HEK293 (cell line): ENCODE data around the gene CRACR2A.

Experiments used
- CTCF ChIA-PET: fragments of 350-600 bp; formaldehyde crosslinking; extraction: SDS; loops from one replicate; lab custom pipeline; 2021; ENCODE audit warnings: antibody characterized with exemption; lab: Yijun Ruan, JAX
- POLR2A ChIA-PET: fragments of 300-600 bp; formaldehyde crosslinking; extraction: SDS; loops from one replicate; lab custom pipeline; 2020; ENCODE audit warnings: antibody characterized with exemption, inconsistent platforms; lab: Yijun Ruan, JAX
- H3K27ac ChIP-seq: fragments of 200-500 bp; sonication (Bioruptor generic); 2 replicates; pipeline ENCODE4 v1.5.1; 2014; ENCODE audit warnings: low read depth, low read length, control low read depth, inconsistent platforms; ENCODE audit errors: extremely low read depth
- H3K36me3 ChIP-seq, 2 experiments: fragments of 200-500 bp in 1 of 2; sonication (Bioruptor generic) in 1 of 2; 1 replicate in 1 of 2; 2 replicates in 1 of 2; pipeline ENCODE4 v1.5.1; 2014 to 2017; ENCODE audit warnings: inconsistent platforms in 2 of 2, low read length in 2 of 2; ENCODE audit not compliant: control insufficient read depth in 2 of 2, insufficient read depth in 1 of 2
- H3K4me1 ChIP-seq: fragments of 200-500 bp; sonication (Bioruptor generic); 2 replicates; pipeline ENCODE4 v1.5.1; 2014; ENCODE audit warnings: mild to moderate bottlenecking, low read length, inconsistent platforms; ENCODE audit not compliant: control insufficient read depth, insufficient read depth
- H3K4me3 ChIP-seq: 2 replicates; pipeline ENCODE4 v1.5.1; 2011; ENCODE audit warnings: low read depth, mild to moderate bottlenecking, control low read depth, low read length, moderate library complexity
- H3K9me3 ChIP-seq: fragments of 200-500 bp; sonication (Bioruptor generic); 2 replicates; pipeline ENCODE4 v1.5.1; 2014; ENCODE audit warnings: low read depth, low read length, inconsistent platforms; ENCODE audit not compliant: control insufficient read depth, insufficient read depth
- HOXD13 ChIP-seq: sonication (generic); formaldehyde crosslinking; IDR thresholded peaks from 2 replicates; pipeline ENCODE4 v1.8.0; 2022; ENCODE audit warnings: missing genetic modification reagents, borderline replicate concordance
- OVOL3 ChIP-seq: fragments of 450-650 bp; formaldehyde crosslinking; IDR thresholded peaks from 2 replicates; pipeline ENCODE4 v1.5.1; 2016; ENCODE audit warnings: missing biosample characterization, missing genetic modification characterization
- SCRT1 ChIP-seq: fragments of 450-650 bp; formaldehyde crosslinking; IDR thresholded peaks from 2 replicates; pipeline ENCODE4 v1.5.1; 2016; ENCODE audit warnings: missing biosample characterization, missing genetic modification characterization, borderline replicate concordance
- SCRT2 ChIP-seq: fragments of 450-650 bp; formaldehyde crosslinking; IDR thresholded peaks from 2 replicates; pipeline ENCODE4 v1.5.1; 2016; ENCODE audit warnings: missing biosample characterization, missing genetic modification characterization
- WT1 ChIP-seq: fragments of 450-650 bp; formaldehyde crosslinking; IDR thresholded peaks from 2 replicates; pipeline ENCODE4 v1.5.1; 2016; ENCODE audit warnings: missing biosample characterization, missing genetic modification characterization
- ZBTB1 ChIP-seq: fragments of 450-650 bp; formaldehyde crosslinking; IDR thresholded peaks from 2 replicates; pipeline ENCODE4 v1.5.1; 2016; ENCODE audit warnings: missing biosample characterization, missing genetic modification characterization
- ZBTB10 ChIP-seq: fragments of 450-650 bp; formaldehyde crosslinking; IDR thresholded peaks from 2 replicates; pipeline ENCODE4 v1.5.1; 2016; ENCODE audit warnings: missing biosample characterization, missing genetic modification characterization
- ZNF133 ChIP-seq: fragments of 450-650 bp; formaldehyde crosslinking; IDR thresholded peaks from 2 replicates; pipeline ENCODE4 v1.5.1; 2016; ENCODE audit warnings: missing biosample characterization, missing genetic modification characterization
- ZNF184 ChIP-seq: fragments of 450-650 bp; IDR thresholded peaks from 2 replicates; pipeline ENCODE4 v1.5.1; 2018; ENCODE audit warnings: missing biosample characterization, mild to moderate bottlenecking, missing genetic modification characterization
- ZNF248 ChIP-seq: fragments of 450-650 bp; formaldehyde crosslinking; IDR thresholded peaks from 2 replicates; pipeline ENCODE4 v1.5.1; 2017; ENCODE audit warnings: missing biosample characterization, missing genetic modification characterization
- ZNF362 ChIP-seq: fragments of 450-650 bp; formaldehyde crosslinking; IDR thresholded peaks from 2 replicates; pipeline ENCODE4 v1.5.1; 2016; ENCODE audit warnings: missing biosample characterization, missing genetic modification characterization
- ZNF433 ChIP-seq: fragments of 450-650 bp; formaldehyde crosslinking; IDR thresholded peaks from 2 replicates; pipeline ENCODE4 v1.5.1; 2016; ENCODE audit warnings: missing biosample characterization, missing genetic modification characterization, low read depth
- ZNF510 ChIP-seq: fragments of 450-650 bp; formaldehyde crosslinking; IDR thresholded peaks from 2 replicates; pipeline ENCODE4 v1.5.1; 2018; ENCODE audit warnings: mild to moderate bottlenecking, missing genetic modification characterization, missing biosample characterization; ENCODE audit not compliant: insufficient replicate concordance
- ZNF623 ChIP-seq: fragments of 450-650 bp; formaldehyde crosslinking; IDR thresholded peaks from 2 replicates; pipeline ENCODE4 v1.5.1; 2016; ENCODE audit warnings: missing biosample characterization, missing genetic modification characterization
- ZNF645 ChIP-seq: fragments of 450-650 bp; formaldehyde crosslinking; IDR thresholded peaks from 2 replicates; pipeline ENCODE4; 2016; ENCODE audit warnings: missing biosample characterization, missing genetic modification characterization
- ZNF664 ChIP-seq: fragments of 450-650 bp; formaldehyde crosslinking; IDR thresholded peaks from 2 replicates; pipeline ENCODE4 v1.5.1; 2016; ENCODE audit warnings: missing biosample characterization, missing genetic modification characterization
- ZNF704 ChIP-seq: fragments of 450-650 bp; formaldehyde crosslinking; IDR thresholded peaks from 2 replicates; pipeline ENCODE4 v1.5.1; 2016; ENCODE audit warnings: missing biosample characterization, missing genetic modification characterization
- ZNF785 ChIP-seq: fragments of 450-650 bp; formaldehyde crosslinking; IDR thresholded peaks from 2 replicates; pipeline ENCODE4 v1.5.1; 2016; ENCODE audit warnings: missing biosample characterization, missing genetic modification characterization
- ZNF843 ChIP-seq: fragments of 450-650 bp; formaldehyde crosslinking; IDR thresholded peaks from 2 replicates; pipeline ENCODE4 v1.5.1; 2016; ENCODE audit warnings: missing biosample characterization, missing genetic modification characterization
- TF ChIP-seq, protein P1 (sequence below): fragments of 450-650 bp; formaldehyde crosslinking; IDR thresholded peaks from 2 replicates; pipeline ENCODE4 v1.5.1; 2017; ENCODE audit warnings: missing biosample characterization, missing genetic modification characterization
- TF ChIP-seq, protein P2 (sequence below): fragments of 450-650 bp; formaldehyde crosslinking; IDR thresholded peaks from 2 replicates; pipeline ENCODE4 v1.5.1; 2016; ENCODE audit warnings: missing biosample characterization, missing genetic modification characterization, borderline replicate concordance
- TF ChIP-seq, protein P3 (sequence below): fragments of 450-650 bp; formaldehyde crosslinking; optimal IDR thresholded peaks from 2 replicates; pipeline ENCODE3; 2016; ENCODE audit warnings: missing biosample characterization, mild to moderate bottlenecking, missing genetic modification characterization
- TF ChIP-seq, protein P4 (sequence below): sonication (generic); formaldehyde crosslinking; IDR thresholded peaks from 2 replicates; pipeline ENCODE4 v1.8.1; 2022; ENCODE audit warnings: mild to moderate bottlenecking, moderate library complexity, missing genetic modification reagents
- TF ChIP-seq, protein P5 (sequence below): fragments of 450-650 bp; formaldehyde crosslinking; IDR thresholded peaks from 2 replicates; pipeline ENCODE4 v1.5.1; 2017; ENCODE audit warnings: missing biosample characterization, missing genetic modification characterization

The CRACR2A gene

GRCh38 chr12:3746758-3747157, 6.2 kb downstream of the CRACR2A start:
- Histone ChIP-seq H3K9me3 (no peaks in the 10 kb centered on the region), H3K4me1 (no peaks in the 10 kb centered on the region; the same call in 1 of the 2 replicates), H3K27ac (no peak overlapping the region), H3K4me3 (no peak overlapping the region), H3K36me3 (no peaks in the 10 kb centered on the region)
- CTCF ChIA-PET, result interaction anchor here (0.8 kb wide), 1 partner anchor 69 kb away, joined by 3 read pairs; no protein-coding TSS in a partner anchor
- POLR2A ChIA-PET, result no interaction called here
- no peak for TF ChIP-seq ZNF510 (tag by site-specific recombination)
- no peak for TF ChIP-seq ZNF623 (tag by site-specific recombination)
- TF ChIP-seq ZNF785 (tag by site-specific recombination), result no peak
- TF ChIP-seq SCRT1, result peak; percentile 69; the same call in 1 of the 2 replicates
- peak; percentile 79 for TF ChIP-seq ZNF133
- TF ChIP-seq ZNF184, result no peak
- TF ChIP-seq, protein P1, sequence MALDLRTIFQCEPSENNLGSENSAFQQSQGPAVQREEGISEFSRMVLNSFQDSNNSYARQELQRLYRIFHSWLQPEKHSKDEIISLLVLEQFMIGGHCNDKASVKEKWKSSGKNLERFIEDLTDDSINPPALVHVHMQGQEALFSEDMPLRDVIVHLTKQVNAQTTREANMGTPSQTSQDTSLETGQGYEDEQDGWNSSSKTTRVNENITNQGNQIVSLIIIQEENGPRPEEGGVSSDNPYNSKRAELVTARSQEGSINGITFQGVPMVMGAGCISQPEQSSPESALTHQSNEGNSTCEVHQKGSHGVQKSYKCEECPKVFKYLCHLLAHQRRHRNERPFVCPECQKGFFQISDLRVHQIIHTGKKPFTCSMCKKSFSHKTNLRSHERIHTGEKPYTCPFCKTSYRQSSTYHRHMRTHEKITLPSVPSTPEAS (tag by site-specific recombination), result no peak
- TF ChIP-seq ZNF645 (tag by site-specific recombination), result no peak
- TF ChIP-seq, protein P2, sequence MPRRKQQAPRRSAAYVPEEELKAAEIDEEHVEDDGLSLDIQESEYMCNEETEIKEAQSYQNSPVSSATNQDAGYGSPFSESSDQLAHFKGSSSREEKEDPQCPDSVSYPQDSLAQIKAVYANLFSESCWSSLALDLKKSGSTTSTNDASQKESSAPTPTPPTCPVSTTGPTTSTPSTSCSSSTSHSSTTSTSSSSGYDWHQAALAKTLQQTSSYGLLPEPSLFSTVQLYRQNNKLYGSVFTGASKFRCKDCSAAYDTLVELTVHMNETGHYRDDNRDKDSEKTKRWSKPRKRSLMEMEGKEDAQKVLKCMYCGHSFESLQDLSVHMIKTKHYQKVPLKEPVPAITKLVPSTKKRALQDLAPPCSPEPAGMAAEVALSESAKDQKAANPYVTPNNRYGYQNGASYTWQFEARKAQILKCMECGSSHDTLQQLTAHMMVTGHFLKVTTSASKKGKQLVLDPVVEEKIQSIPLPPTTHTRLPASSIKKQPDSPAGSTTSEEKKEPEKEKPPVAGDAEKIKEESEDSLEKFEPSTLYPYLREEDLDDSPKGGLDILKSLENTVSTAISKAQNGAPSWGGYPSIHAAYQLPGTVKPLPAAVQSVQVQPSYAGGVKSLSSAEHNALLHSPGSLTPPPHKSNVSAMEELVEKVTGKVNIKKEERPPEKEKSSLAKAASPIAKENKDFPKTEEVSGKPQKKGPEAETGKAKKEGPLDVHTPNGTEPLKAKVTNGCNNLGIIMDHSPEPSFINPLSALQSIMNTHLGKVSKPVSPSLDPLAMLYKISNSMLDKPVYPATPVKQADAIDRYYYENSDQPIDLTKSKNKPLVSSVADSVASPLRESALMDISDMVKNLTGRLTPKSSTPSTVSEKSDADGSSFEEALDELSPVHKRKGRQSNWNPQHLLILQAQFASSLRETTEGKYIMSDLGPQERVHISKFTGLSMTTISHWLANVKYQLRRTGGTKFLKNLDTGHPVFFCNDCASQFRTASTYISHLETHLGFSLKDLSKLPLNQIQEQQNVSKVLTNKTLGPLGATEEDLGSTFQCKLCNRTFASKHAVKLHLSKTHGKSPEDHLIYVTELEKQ (tag by site-specific recombination), result no peak
- no peak for TF ChIP-seq ZNF433
- TF ChIP-seq ZNF362 (tag by site-specific recombination), result no peak
- no peak for TF ChIP-seq ZNF248
- no peak for TF ChIP-seq WT1 (tag by site-specific recombination)
- TF ChIP-seq OVOL3 (tag by site-specific recombination), result no peak
- TF ChIP-seq, protein P3, sequence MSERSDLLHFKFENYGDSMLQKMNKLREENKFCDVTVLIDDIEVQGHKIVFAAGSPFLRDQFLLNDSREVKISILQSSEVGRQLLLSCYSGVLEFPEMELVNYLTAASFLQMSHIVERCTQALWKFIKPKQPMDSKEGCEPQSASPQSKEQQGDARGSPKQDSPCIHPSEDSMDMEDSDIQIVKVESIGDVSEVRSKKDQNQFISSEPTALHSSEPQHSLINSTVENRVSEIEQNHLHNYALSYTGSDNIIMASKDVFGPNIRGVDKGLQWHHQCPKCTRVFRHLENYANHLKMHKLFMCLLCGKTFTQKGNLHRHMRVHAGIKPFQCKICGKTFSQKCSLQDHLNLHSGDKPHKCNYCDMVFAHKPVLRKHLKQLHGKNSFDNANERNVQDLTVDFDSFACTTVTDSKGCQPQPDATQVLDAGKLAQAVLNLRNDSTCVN (tag by site-specific recombination), result no peak
- TF ChIP-seq SCRT2 (tag by site-specific recombination), result peak; percentile 84
- TF ChIP-seq ZBTB10 (tag by site-specific recombination), result no peak
- no peak for TF ChIP-seq ZNF664 (tag by site-specific recombination)
- TF ChIP-seq, protein P4, sequence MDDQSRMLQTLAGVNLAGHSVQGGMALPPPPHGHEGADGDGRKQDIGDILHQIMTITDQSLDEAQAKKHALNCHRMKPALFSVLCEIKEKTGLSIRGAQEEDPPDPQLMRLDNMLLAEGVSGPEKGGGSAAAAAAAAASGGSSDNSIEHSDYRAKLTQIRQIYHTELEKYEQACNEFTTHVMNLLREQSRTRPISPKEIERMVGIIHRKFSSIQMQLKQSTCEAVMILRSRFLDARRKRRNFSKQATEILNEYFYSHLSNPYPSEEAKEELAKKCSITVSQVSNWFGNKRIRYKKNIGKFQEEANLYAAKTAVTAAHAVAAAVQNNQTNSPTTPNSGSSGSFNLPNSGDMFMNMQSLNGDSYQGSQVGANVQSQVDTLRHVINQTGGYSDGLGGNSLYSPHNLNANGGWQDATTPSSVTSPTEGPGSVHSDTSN, result no peak
- TF ChIP-seq, protein P5, sequence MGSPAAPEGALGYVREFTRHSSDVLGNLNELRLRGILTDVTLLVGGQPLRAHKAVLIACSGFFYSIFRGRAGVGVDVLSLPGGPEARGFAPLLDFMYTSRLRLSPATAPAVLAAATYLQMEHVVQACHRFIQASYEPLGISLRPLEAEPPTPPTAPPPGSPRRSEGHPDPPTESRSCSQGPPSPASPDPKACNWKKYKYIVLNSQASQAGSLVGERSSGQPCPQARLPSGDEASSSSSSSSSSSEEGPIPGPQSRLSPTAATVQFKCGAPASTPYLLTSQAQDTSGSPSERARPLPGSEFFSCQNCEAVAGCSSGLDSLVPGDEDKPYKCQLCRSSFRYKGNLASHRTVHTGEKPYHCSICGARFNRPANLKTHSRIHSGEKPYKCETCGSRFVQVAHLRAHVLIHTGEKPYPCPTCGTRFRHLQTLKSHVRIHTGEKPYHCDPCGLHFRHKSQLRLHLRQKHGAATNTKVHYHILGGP (tag by site-specific recombination), result no peak
- no peak for TF ChIP-seq HOXD13 (CRISPR knock-in tag)
- TF ChIP-seq ZNF704 (tag by site-specific recombination), result no peak
- TF ChIP-seq ZBTB1 (tag by site-specific recombination), result no peak
- TF ChIP-seq ZNF843 (tag by site-specific recombination), result no peak
